Measurements from ENCODE around the gene HOOK2.
A peak's percentile ranks its signal among the peaks of the same experiment; 100 is the strongest.

The HOOK2 gene

GRCh38 chr19:12792051-12792852 lies 16.9 kb upstream of the HOOK2 start (continued):
- peak; percentile 94 for TF ChIP-seq ZBTB11 (tag by site-specific recombination; conservative IDR thresholded peaks at IDR 0.05; ENCODE audit: low read depth)
- TF ChIP-seq BCL6B (tag by site-specific recombination; IDR thresholded peaks at IDR 0.05), result no peak
- peak; percentile 95 for TF ChIP-seq ZBTB26 (tag by site-specific recombination; optimal IDR thresholded peaks at IDR 0.05)
- TF ChIP-seq ZNF169 (tag by site-specific recombination; IDR thresholded peaks at IDR 0.05), result no peak
- no peak for TF ChIP-seq KLF7 (tag by site-specific recombination; IDR thresholded peaks at IDR 0.05; ENCODE audit: borderline replicate concordance)
- TF ChIP-seq ZNF175 (tag by site-specific recombination; IDR thresholded peaks at IDR 0.05), result no peak
- no peak for TF ChIP-seq ZNF670 (tag by site-specific recombination; IDR thresholded peaks at IDR 0.05; ENCODE audit: low read depth)
- no peak for TF ChIP-seq ZNF362 (tag by site-specific recombination; IDR thresholded peaks at IDR 0.05)
- TF ChIP-seq CTCF (tag by site-specific recombination; IDR thresholded peaks at IDR 0.05), result no peak
- TF ChIP-seq KLF8 (tag by site-specific recombination; IDR thresholded peaks at IDR 0.05), result peak; percentile 25; the same call in 1 of the 2 replicates
- TF ChIP-seq SP3 (tag by site-specific recombination; IDR thresholded peaks at IDR 0.05), result no peak
- no peak for TF ChIP-seq RBAK (tag by site-specific recombination; IDR thresholded peaks at IDR 0.05)
- no peak; the same call in 1 of the 2 replicates for TF ChIP-seq PATZ1 (tag by site-specific recombination; IDR thresholded peaks at IDR 0.05)
- no peak for TF ChIP-seq ZSCAN18 (tag by site-specific recombination; IDR thresholded peaks at IDR 0.05)
- peak; percentile 47; the same call in 1 of the 2 replicates for TF ChIP-seq KLF9 (tag by site-specific recombination; IDR thresholded peaks at IDR 0.05; ENCODE audit: low read depth)
- TF ChIP-seq ZNF645 (tag by site-specific recombination; IDR thresholded peaks at IDR 0.05), result peak; percentile 97
- peak; percentile 86 for TF ChIP-seq ZFHX2 (tag by site-specific recombination; conservative IDR thresholded peaks at IDR 0.05)
- no peak; the same call in 1 of the 2 replicates for TF ChIP-seq ZNF24 (tag by site-specific recombination; IDR thresholded peaks at IDR 0.05)
- TF ChIP-seq SCRT1 (tag by site-specific recombination; IDR thresholded peaks at IDR 0.05; ENCODE audit: borderline replicate concordance), result no peak
- TF ChIP-seq TRIM28 (IDR thresholded peaks at IDR 0.05; ENCODE audit: borderline replicate concordance, low read length), result no peak
- peak; percentile 70; the same call in 1 of the 2 replicates for TF ChIP-seq ZNF423 (tag by site-specific recombination; IDR thresholded peaks at IDR 0.05)
- TF ChIP-seq ZBTB49 (tag by site-specific recombination; IDR thresholded peaks at IDR 0.05; ENCODE audit: low read depth), result no peak

Data from HEK293 (cell line).